Gastroesophageal sphincter (tissue), 4 donors: ENCODE data around the gene SETX. TPM values are rescaled to one million over a fixed set of nuclear protein-coding genes. Genes with fewer than 3 reads are reported as not detected.

Experiments
- ATAC-seq: fragments of 150-250 bp; one replicate; pipeline ENCODE4 v1.9.1; 2016; ENCODE audit warnings: mild to moderate bottlenecking, moderate library complexity
- H3K27ac ChIP-seq, 4 donors: fragments of 200-600 bp; sonication (generic) in 3 of 4; 1 replicate in 3 of 4; 2 replicates in 1 of 4; pipeline ENCODE4 v1.5.1; 2016 to 2019
- H3K27me3 ChIP-seq: fragments of 200-600 bp; sonication (generic); one replicate; pipeline ENCODE4 v1.5.1; 2019
- H3K36me3 ChIP-seq, 2 donors: fragments of 200-600 bp; sonication (generic); one replicate each; pipeline ENCODE4 v1.5.1; 2019; ENCODE audit warnings: control low read depth in 1 of 2
- H3K4me1 ChIP-seq, 3 donors: fragments of 200-600 bp; sonication (generic); 1 replicate in 2 of 3; 2 replicates in 1 of 3; pipeline ENCODE4 v1.5.1; 2016 to 2019; ENCODE audit warnings: control low read depth in 2 of 3
- H3K4me3 ChIP-seq, 2 donors: fragments of 200-600 bp; sonication (generic); one replicate each; pipeline ENCODE4 v1.5.1; 2019; ENCODE audit warnings: mild to moderate bottlenecking in 1 of 2, moderate library complexity in 1 of 2
- H3K9me3 ChIP-seq, 3 donors: fragments of 200-600 bp; sonication (generic); one replicate each; pipeline ENCODE4 v1.5.1; 2017 to 2019; ENCODE audit warnings: control low read depth in 2 of 3
- EP300 ChIP-seq: sonication (generic); formaldehyde crosslinking; IDR thresholded peaks from one replicate; pipeline ENCODE4 v1.6.1; 2017; ENCODE audit warnings: antibody characterized with exemption, mild to moderate bottlenecking
- POLR2A ChIP-seq, 2 donors: fragments of 450-650 bp; IDR thresholded peaks; one replicate each; pipeline ENCODE4 v1.6.1; 2017; ENCODE audit warnings: antibody characterized with exemption in 2 of 2, mild to moderate bottlenecking in 2 of 2, moderate library complexity in 1 of 2
- POLR2AphosphoS5 ChIP-seq: sonication (generic); formaldehyde crosslinking; IDR thresholded peaks from one replicate; pipeline ENCODE4 v1.6.1; 2017; ENCODE audit warnings: antibody characterized with exemption
- WGBS, 2 donors: methylation state at CpG; one replicate each; pipeline ENCODE4 v1.1.5; 2018; ENCODE audit warnings: low coverage in 1 of 2; 5-methylcytosine and 5-hydroxymethylcytosine counted together
- total RNA-seq, 4 donors: library from RNA; depleted of rRNA; stranded (reverse); fragments of >200 nt; gene quantifications; one replicate each; pipeline ENCODE4 v1.1.0, GENCODE V29; 2016
- TF ChIP-seq, protein P1 (sequence below), 4 experiments: fragments of 200-600 bp in 2 of 4; fragments of 450-650 bp in 2 of 4; sonication (generic) in 1 of 4; IDR thresholded peaks; one replicate each; pipeline ENCODE4 v1.5.1; 2017 to 2019; ENCODE audit warnings: antibody characterized with exemption in 4 of 4, mild to moderate bottlenecking in 2 of 4, moderate library complexity in 2 of 4

SETX gene
- total RNA-seq, 4 donors from 2014 or later: 45.7 to 67.1 (median 53.5) TPM

DNA sequence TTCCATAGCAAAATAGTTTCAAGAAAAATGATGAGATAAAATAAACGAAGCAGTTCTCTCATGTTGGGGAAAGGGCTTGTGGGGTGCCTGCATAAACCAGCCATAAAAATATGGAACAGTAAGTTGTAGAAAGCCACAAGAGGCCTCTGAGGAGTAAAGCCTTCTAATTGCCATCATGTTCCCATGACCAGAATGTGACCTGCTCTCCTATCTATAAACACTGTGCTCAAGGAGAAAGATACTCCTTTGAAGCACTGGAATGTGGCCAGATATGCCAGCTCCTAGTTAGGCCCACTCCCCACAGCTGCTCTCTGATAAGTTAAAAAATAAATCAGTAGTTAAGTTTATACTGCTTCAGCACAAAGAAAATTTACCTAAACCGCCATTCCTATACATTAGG, 65.8 kb downstream of the SETX start:
- H3K9me3 ChIP-seq: no peaks in the 10 kb centered on the region
- H3K36me3 ChIP-seq: peaks cover 0 to 79% of the 10 kb centered on the region in 2 donors
- WGBS, 2 donors: 50 to 55% methylated on average over 2 of the region's 2 CpGs
- no peak overlapping the region for H3K4me3 ChIP-seq
- no peaks in the 10 kb centered on the region for H3K27me3 ChIP-seq
- peaks cover 0 to 16% (median 0%) of the 10 kb centered on the region in 3 donors for H3K4me1 ChIP-seq
- no peak for ATAC-seq
- no peak overlapping the region for H3K27ac ChIP-seq
- TF ChIP-seq, protein P1, sequence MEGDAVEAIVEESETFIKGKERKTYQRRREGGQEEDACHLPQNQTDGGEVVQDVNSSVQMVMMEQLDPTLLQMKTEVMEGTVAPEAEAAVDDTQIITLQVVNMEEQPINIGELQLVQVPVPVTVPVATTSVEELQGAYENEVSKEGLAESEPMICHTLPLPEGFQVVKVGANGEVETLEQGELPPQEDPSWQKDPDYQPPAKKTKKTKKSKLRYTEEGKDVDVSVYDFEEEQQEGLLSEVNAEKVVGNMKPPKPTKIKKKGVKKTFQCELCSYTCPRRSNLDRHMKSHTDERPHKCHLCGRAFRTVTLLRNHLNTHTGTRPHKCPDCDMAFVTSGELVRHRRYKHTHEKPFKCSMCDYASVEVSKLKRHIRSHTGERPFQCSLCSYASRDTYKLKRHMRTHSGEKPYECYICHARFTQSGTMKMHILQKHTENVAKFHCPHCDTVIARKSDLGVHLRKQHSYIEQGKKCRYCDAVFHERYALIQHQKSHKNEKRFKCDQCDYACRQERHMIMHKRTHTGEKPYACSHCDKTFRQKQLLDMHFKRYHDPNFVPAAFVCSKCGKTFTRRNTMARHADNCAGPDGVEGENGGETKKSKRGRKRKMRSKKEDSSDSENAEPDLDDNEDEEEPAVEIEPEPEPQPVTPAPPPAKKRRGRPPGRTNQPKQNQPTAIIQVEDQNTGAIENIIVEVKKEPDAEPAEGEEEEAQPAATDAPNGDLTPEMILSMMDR (IDR thresholded peaks at IDR 0.05): no peak
- TF ChIP-seq POLR2AphosphoS5 (no peak), POLR2A (IDR thresholded peaks at IDR 0.05) (no peak), EP300 (no peak)

DNA sequence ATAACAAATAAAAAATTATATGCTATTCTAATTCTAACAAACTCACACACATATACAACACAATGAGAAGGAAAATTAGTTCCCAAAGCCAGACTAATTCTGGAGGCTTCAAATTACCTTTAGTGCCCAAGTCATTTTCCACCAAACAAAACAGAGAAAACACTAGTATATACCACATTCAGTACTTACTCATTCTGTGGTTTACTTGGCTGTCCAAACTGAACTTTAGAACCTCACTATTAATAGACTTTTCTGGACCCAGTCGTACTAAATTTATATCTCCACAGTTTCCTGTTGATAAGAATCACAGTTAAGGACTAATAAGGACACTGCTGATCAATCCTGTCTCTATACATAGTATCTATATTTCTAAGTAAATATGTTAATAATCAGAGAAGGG, 66.4 kb downstream of the SETX start:
- Histone ChIP-seq H3K9me3 (no peaks in the 10 kb centered on the region), H3K36me3 (peaks cover 0 to 79% of the 10 kb centered on the region in 2 donors), H3K4me3 (no peak overlapping the region), H3K4me1 (peaks cover 0 to 16% (median 0%) of the 10 kb centered on the region in 3 donors), H3K27ac (no peak overlapping the region), H3K27me3 (no peaks in the 10 kb centered on the region)
- TF ChIP-seq POLR2AphosphoS5 (no peak), POLR2A (IDR thresholded peaks at IDR 0.05) (no peak), EP300 (no peak)
- TF ChIP-seq, protein P1 (IDR thresholded peaks at IDR 0.05): no peak
- 0% methylated on average over 1 of the region's 1 CpG for WGBS, 2 donors
- ATAC-seq: no peak

DNA sequence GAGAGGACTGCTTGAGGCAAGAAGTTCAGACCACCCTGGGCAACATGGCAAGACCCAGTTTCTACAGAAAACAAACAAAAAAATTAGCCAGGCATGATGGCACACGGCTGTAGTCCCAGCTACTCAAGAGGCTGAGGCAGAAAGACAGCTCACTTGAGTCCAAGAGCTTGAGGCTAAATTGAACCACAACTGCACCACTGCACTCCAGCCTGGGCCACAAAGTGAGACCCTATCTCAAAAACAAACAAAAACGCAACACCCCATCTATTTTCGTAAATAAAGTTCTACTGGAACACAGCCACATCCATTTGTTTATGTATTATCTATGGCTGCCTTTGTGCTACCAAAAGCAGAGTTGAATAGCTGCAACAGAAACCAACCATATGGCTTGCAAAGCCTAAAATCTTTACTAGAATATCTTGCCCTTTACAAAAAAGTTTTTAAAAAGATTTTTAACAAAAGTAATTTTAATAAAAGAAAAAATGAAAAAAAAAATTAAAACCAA, 67.5 kb downstream of the SETX start:
- 72 to 76% methylated on average over 3 of the region's 3 CpGs for WGBS, 2 donors
- Histone ChIP-seq H3K27me3 (no peaks in the 10 kb centered on the region), H3K9me3 (no peaks in the 10 kb centered on the region), H3K4me1 (peaks cover 0 to 16% (median 0%) of the 10 kb centered on the region in 3 donors), H3K36me3 (peaks cover 4 to 81% of the 10 kb centered on the region in 2 donors), H3K4me3 (no peak overlapping the region), H3K27ac (no peak overlapping the region)
- ATAC-seq: no peak
- TF ChIP-seq POLR2AphosphoS5: no peak
- no peak for TF ChIP-seq POLR2A (IDR thresholded peaks at IDR 0.05)
- no peak for TF ChIP-seq EP300
- TF ChIP-seq, protein P1 (IDR thresholded peaks at IDR 0.05): no peak

DNA sequence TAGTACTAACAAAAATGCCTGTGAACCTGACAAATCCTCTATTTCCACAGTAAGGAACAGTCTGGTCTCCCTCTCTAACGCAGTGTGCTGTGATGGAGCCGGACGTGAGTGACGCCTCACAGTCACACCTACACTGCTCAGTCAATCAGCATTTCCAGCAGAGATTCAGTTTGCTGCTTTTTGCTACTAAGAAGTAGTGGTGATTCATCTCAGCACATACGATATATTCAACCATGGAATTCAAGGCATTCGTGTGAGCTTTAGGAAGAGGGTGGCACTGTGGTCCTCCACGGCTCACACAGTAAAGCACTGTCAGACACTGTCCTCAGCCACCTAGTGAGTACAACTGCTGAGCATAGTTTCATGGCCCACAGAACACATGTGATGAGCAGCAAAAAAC, 70.9 kb downstream of the SETX start:
- H3K36me3 ChIP-seq: peaks cover 4 to 95% of the 10 kb centered on the region in 2 donors
- no peak for TF ChIP-seq POLR2A (IDR thresholded peaks at IDR 0.05)
- TF ChIP-seq, protein P1 (IDR thresholded peaks at IDR 0.05): no peak
- no peak for TF ChIP-seq POLR2AphosphoS5
- no peaks in the 10 kb centered on the region for H3K27me3 ChIP-seq
- no peaks in the 10 kb centered on the region for H3K9me3 ChIP-seq
- H3K4me3 ChIP-seq: no peak overlapping the region
- ATAC-seq: no peak
- WGBS, 2 donors: 83 to 84% methylated on average over 5 to 7 of the region's 7 CpGs
- H3K4me1 ChIP-seq: peaks cover 0 to 11% (median 0%) of the 10 kb centered on the region in 3 donors
- no peak overlapping the region for H3K27ac ChIP-seq

DNA sequence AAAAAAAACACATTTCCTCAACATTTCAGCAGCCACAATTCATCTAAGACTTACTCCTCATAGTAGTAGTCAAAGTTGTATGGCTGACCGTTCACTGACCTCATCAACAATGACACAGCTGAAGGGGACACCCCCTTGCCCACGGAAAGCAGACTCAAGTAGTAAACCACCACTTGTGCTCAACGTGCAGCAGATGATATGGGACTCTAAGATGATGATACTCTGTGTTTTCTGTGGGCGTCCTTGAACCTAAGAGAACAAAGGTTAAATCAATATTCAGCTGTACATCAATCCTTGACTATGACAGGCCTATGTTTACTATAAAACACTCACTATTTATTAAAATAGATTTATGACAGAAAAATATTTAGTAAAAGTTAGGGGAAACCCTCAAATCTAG, 71.6 kb downstream of the SETX start:
- Histone ChIP-seq H3K27ac (no peak overlapping the region), H3K4me3 (no peak overlapping the region), H3K4me1 (peaks cover 0 to 4% (median 0%) of the 10 kb centered on the region in 3 donors), H3K27me3 (no peaks in the 10 kb centered on the region), H3K9me3 (no peaks in the 10 kb centered on the region), H3K36me3 (peaks cover 4 to 100% of the 10 kb centered on the region in 2 donors)
- ATAC-seq: no peak
- 67 to 72% methylated on average over 4 of the region's 4 CpGs for WGBS, 2 donors
- TF ChIP-seq POLR2AphosphoS5 (no peak), EP300 (no peak), POLR2A (IDR thresholded peaks at IDR 0.05) (no peak)
- TF ChIP-seq, protein P1 (IDR thresholded peaks at IDR 0.05): no peak
